Tibial nerve (tissue), 4 donors: ENCODE results near the gene CTSA. TPM values are rescaled to one million over a fixed set of nuclear protein-coding genes. Genes with fewer than 3 reads are reported as not detected.
A peak's percentile ranks its signal among the peaks of the same experiment; 100 is the strongest.

Source experiments
- DNase-seq, 2 donors: peaks; one replicate each; pipeline ENCODE4 v3.0.0-alpha.2; 2019; ENCODE audit warnings: low spot score in 2 of 2
- H3K27ac ChIP-seq, 4 donors: fragments of 200-600 bp; sonication (generic) in 3 of 4; one replicate each; pipeline ENCODE4 v1.5.1; 2017 to 2019; ENCODE audit warnings: mild to moderate bottlenecking in 1 of 4
- H3K27me3 ChIP-seq, 2 donors: fragments of 200-600 bp; sonication (generic) in 1 of 2; one replicate each; pipeline versions ENCODE4 v1.5.1 to v1.6.0; 2017 to 2019
- H3K36me3 ChIP-seq, 3 donors: fragments of 200-600 bp; sonication (generic); one replicate each; pipeline ENCODE4 v1.5.1; 2018 to 2019
- H3K4me1 ChIP-seq, 4 donors: fragments of 200-600 bp; sonication (generic) in 3 of 4; one replicate each; pipeline ENCODE4 v1.5.1; 2017 to 2019
- H3K4me3 ChIP-seq, 4 donors: fragments of 200-600 bp; sonication (generic) in 3 of 4; one replicate each; pipeline ENCODE4 v1.5.1; 2017 to 2019; ENCODE audit warnings: mild to moderate bottlenecking in 1 of 4, moderate library complexity in 1 of 4
- H3K9me3 ChIP-seq, 4 donors: fragments of 200-600 bp; sonication (generic) in 3 of 4; one replicate each; pipeline ENCODE4 v1.5.1; 2017 to 2019
- CTCF ChIP-seq, 5 experiments: fragments of 200-600 bp in 3 of 5; fragments of 450-650 bp in 2 of 5; sonication (generic) in 3 of 5; IDR thresholded peaks; one replicate each; pipeline ENCODE4 v1.5.1; 2016 to 2019; ENCODE audit warnings: antibody characterized with exemption in 5 of 5, mild to moderate bottlenecking in 3 of 5, moderate library complexity in 2 of 5
- EP300 ChIP-seq, 2 donors: sonication (generic); formaldehyde crosslinking; IDR thresholded peaks; one replicate each; pipeline ENCODE4 v1.6.1; 2017; ENCODE audit warnings: antibody characterized with exemption in 2 of 2, mild to moderate bottlenecking in 1 of 2
- POLR2A ChIP-seq, 2 donors: fragments of 450-650 bp; IDR thresholded peaks; one replicate each; pipeline ENCODE4 v1.6.1; 2017; ENCODE audit warnings: antibody characterized with exemption in 2 of 2, mild to moderate bottlenecking in 2 of 2, moderate library complexity in 2 of 2
- WGBS, 2 donors: methylation state at CpG; one replicate each; pipeline ENCODE4 v1.1.5; 2018; 5-methylcytosine and 5-hydroxymethylcytosine counted together
- total RNA-seq, 4 donors: library from RNA; depleted of rRNA; stranded (reverse); fragments of >200 nt; gene quantifications; one replicate each; pipeline ENCODE4 v1.1.0, GENCODE V29; 2016

The CTSA gene
- total RNA-seq, 4 donors from 2014 or later = 50.4 to 87.3 (median 71.7) TPM

GRCh38 chr20:45911486-45912343 is 20.6 kb downstream of the CTSA start, which contains the start of gene PLTP:
Gene PLTP (minus strand): TSS chr20:45912155. CDS start chr20:45911452, 703 bp downstream.
- peak; percentile 58 to 60 for DNase-seq
- Histone ChIP-seq H3K36me3 (peaks cover 0 to 15% (median 0%) of the 10 kb centered on the region in 3 donors), H3K4me1 (peaks cover 0 to 30% (median 9%) of the 10 kb centered on the region in 4 donors), H3K27ac (peak within 1 kb of the TSS; percentile 71 to 97 (median 86)), H3K9me3 (no peaks in the 10 kb centered on the region), H3K27me3 (no peaks in the 10 kb centered on the region), H3K4me3 (peak within 1 kb of the TSS; percentile 40 to 72 (median 56))
- WGBS, 2 donors = 0 to 1% methylated on average over 43 to 48 of the region's 58 CpGs
- TF ChIP-seq EP300 (IDR thresholded peaks at IDR 0.05) (peak in 1 of 2 donors; percentile 36), POLR2A (IDR thresholded peaks at IDR 0.05) (peak in 1 of 2 donors; percentile 37), CTCF (IDR thresholded peaks at IDR 0.05) (no peak)

- no peak for DNase-seq
- no peaks in the 10 kb centered on the region for H3K9me3 ChIP-seq
- no peaks in the 10 kb centered on the region for H3K27me3 ChIP-seq
- TF ChIP-seq CTCF (IDR thresholded peaks at IDR 0.05) = no peak
- no peak for TF ChIP-seq EP300 (IDR thresholded peaks at IDR 0.05)
- TF ChIP-seq POLR2A (IDR thresholded peaks at IDR 0.05) = no peak
- peak overlapping the region; percentile 55 to 97 (median 86) for H3K27ac ChIP-seq
- peaks cover 0 to 14% (median 0%) of the 10 kb centered on the region in 3 donors for H3K36me3 ChIP-seq
- 12 to 22% methylated on average over 4 of the region's 4 CpGs for WGBS, 2 donors
- peak overlapping the region; percentile 40 to 72 (median 56) for H3K4me3 ChIP-seq
- H3K4me1 ChIP-seq = peaks cover 0 to 33% (median 11%) of the 10 kb centered on the region in 4 donors
Observed at GRCh38 chr20:45912344-45912682, 21.2 kb downstream of the CTSA start.

GRCh38 chr20:45913116-45913515 is 22.0 kb downstream of the CTSA start:
- DNase-seq = no peak
- peaks cover 0 to 6% (median 0%) of the 10 kb centered on the region in 3 donors for H3K36me3 ChIP-seq
- peak overlapping the region in 1 of 4 donors; percentile 24 for H3K27ac ChIP-seq
- H3K9me3 ChIP-seq = no peaks in the 10 kb centered on the region
- H3K4me3 ChIP-seq = no peak overlapping the region
- TF ChIP-seq EP300 (IDR thresholded peaks at IDR 0.05) = no peak
- TF ChIP-seq POLR2A (IDR thresholded peaks at IDR 0.05) = no peak
- TF ChIP-seq CTCF (IDR thresholded peaks at IDR 0.05) = no peak
- peaks cover 0 to 41% (median 14%) of the 10 kb centered on the region in 4 donors for H3K4me1 ChIP-seq
- WGBS, 2 donors = 49 to 59% methylated on average over 5 of the region's 5 CpGs
- no peaks in the 10 kb centered on the region for H3K27me3 ChIP-seq

GRCh38 chr20:45917790-45918141 is 26.6 kb downstream of the CTSA start:
- Histone ChIP-seq H3K36me3 (no peaks in the 10 kb centered on the region), H3K27me3 (no peaks in the 10 kb centered on the region), H3K27ac (peak overlapping the region; percentile 42 to 90 (median 68)), H3K4me1 (peaks cover 0 to 40% (median 18%) of the 10 kb centered on the region in 4 donors), H3K4me3 (no peak overlapping the region), H3K9me3 (no peaks in the 10 kb centered on the region)
- TF ChIP-seq EP300 (IDR thresholded peaks at IDR 0.05) (no peak), CTCF (IDR thresholded peaks at IDR 0.05) (no peak), POLR2A (IDR thresholded peaks at IDR 0.05) (no peak)
- 39 to 50% methylated on average over 5 of the region's 5 CpGs for WGBS, 2 donors
- DNase-seq = peak in 1 of 2 donors; percentile 39

GRCh38 chr20:45918182-45918737 is 27.1 kb downstream of the CTSA start:
- WGBS, 2 donors = 57 to 65% methylated on average over 5 of the region's 5 CpGs
- TF ChIP-seq POLR2A (IDR thresholded peaks at IDR 0.05) (no peak), EP300 (IDR thresholded peaks at IDR 0.05) (no peak), CTCF (IDR thresholded peaks at IDR 0.05) (no peak)

More at GRCh38 chr20:45918182-45918737, 27.1 kb downstream of the CTSA start:
- Histone ChIP-seq H3K4me3 (no peak overlapping the region), H3K4me1 (peaks cover 0 to 38% (median 18%) of the 10 kb centered on the region in 4 donors), H3K9me3 (no peaks in the 10 kb centered on the region), H3K27me3 (no peaks in the 10 kb centered on the region), H3K27ac (peak overlapping the region; percentile 42 to 90 (median 76)), H3K36me3 (no peaks in the 10 kb centered on the region)
- DNase-seq = no peak
